Stimulated activated CD4-positive, alpha-beta T cell treated with anti-CD3 and anti-CD28 coated beads, Interleukin-1b, Interleukin-23, amount 100 ng/mL, for 48 hours (primary cell): ENCODE results near the gene AIPL1.

Source experiments
- DNase-seq: peaks from one replicate; pipeline ENCODE4 v3.0.0-alpha.2; 2020

AIPL1 gene

GRCh38 chr17:6465206-6466003 lies 30.5 kb upstream of the AIPL1 start:
- no peak for DNase-seq

GRCh38 chr17:6464446-6465041 lies 29.6 kb upstream of the AIPL1 start:
- DNase-seq, result no peak

GRCh38 chr17:6463616-6464445 lies 28.9 kb upstream of the AIPL1 start:
- no peak for DNase-seq

GRCh38 chr17:6462692-6463091 lies 27.8 kb upstream of the AIPL1 start:
- DNase-seq, result no peak

GRCh38 chr17:6461792-6462524 lies 27.0 kb upstream of the AIPL1 start:
- DNase-seq, result peak; percentile 35

- DNase-seq, result no peak
Observed at GRCh38 chr17:6461246-6461645, 26.3 kb upstream of the AIPL1 start.

- no peak for DNase-seq
Observed at GRCh38 chr17:6460531-6461161, 25.7 kb upstream of the AIPL1 start.

- DNase-seq, result no peak
Observed at GRCh38 chr17:6458460-6458950, 23.6 kb upstream of the AIPL1 start.

GRCh38 chr17:6457688-6458459 lies 23.0 kb upstream of the AIPL1 start:
- no peak for DNase-seq

- no peak for DNase-seq
Observed at GRCh38 chr17:6456914-6457687, 22.2 kb upstream of the AIPL1 start.

GRCh38 chr17:6456321-6456720 lies 21.4 kb upstream of the AIPL1 start:
- no peak for DNase-seq

- peak; percentile 20 for DNase-seq
Observed at GRCh38 chr17:6455321-6455705, 20.4 kb upstream of the AIPL1 start.

GRCh38 chr17:6454495-6455320 lies 19.8 kb upstream of the AIPL1 start:
- no peak for DNase-seq

- no peak for DNase-seq
Observed at GRCh38 chr17:6453279-6454024, 18.5 kb upstream of the AIPL1 start.

- DNase-seq, result no peak
Observed at GRCh38 chr17:6452471-6453266, 17.7 kb upstream of the AIPL1 start.

GRCh38 chr17:6450926-6451832 lies 16.3 kb upstream of the AIPL1 start:
- no peak for DNase-seq

GRCh38 chr17:6449307-6449706 lies 14.4 kb upstream of the AIPL1 start:
- no peak for DNase-seq
